Neutrophil (primary cell): ENCODE results near the gene MGME1.

ENCODE experiments used
- H3K27ac ChIP-seq: fragments of 200-600 bp; sonication (generic); 2 replicates; pipeline ENCODE4 v1.5.1; 2016; ENCODE audit warnings: mild to moderate bottlenecking, moderate library complexity
- H3K27me3 ChIP-seq: fragments of 200-600 bp; sonication (generic); 2 replicates; pipeline ENCODE4 v1.6.0; 2016; ENCODE audit warnings: mild to moderate bottlenecking
- H3K36me3 ChIP-seq: fragments of 200-600 bp; sonication (generic); 2 replicates; pipeline ENCODE4 v1.5.1; 2017
- H3K4me1 ChIP-seq, 2 experiments: fragments of 200-600 bp in 1 of 2; sonication (generic) in 1 of 2; 1 replicate in 1 of 2; 2 replicates in 1 of 2; pipeline versions ENCODE4 v1.5.1 to v1.6.1; 2013 to 2016; ENCODE audit warnings: low read depth in 1 of 2, low read length in 1 of 2, mild to moderate bottlenecking in 1 of 2, moderate library complexity in 1 of 2; ENCODE audit not compliant: control insufficient read depth in 1 of 2, insufficient read depth in 1 of 2
- H3K4me3 ChIP-seq, 2 experiments: fragments of 200-600 bp in 1 of 2; sonication (generic) in 1 of 2; 1 replicate in 1 of 2; 2 replicates in 1 of 2; pipeline ENCODE4 v1.5.1; 2013 to 2016; ENCODE audit warnings: low read depth in 1 of 2, low read length in 1 of 2, mild to moderate bottlenecking in 1 of 2, moderate library complexity in 1 of 2
- H3K9me3 ChIP-seq: fragments of 200-600 bp; sonication (generic); 2 replicates; pipeline ENCODE4 v1.5.1; 2016
- CTCF ChIP-seq: fragments of 200-600 bp; sonication (generic); IDR thresholded peaks from 2 replicates; pipeline ENCODE4 v1.5.1; 2016; ENCODE audit warnings: antibody characterized with exemption

Gene MGME1

GRCh38 chr20:17933711-17934110 lies 35.1 kb upstream of the MGME1 start:
- H3K27ac ChIP-seq, result no peak overlapping the region
- no peaks in the 10 kb centered on the region for H3K9me3 ChIP-seq
- no peak overlapping the region for H3K4me3 ChIP-seq
- no peaks in the 10 kb centered on the region for H3K4me1 ChIP-seq
- no peaks in the 10 kb centered on the region for H3K36me3 ChIP-seq
- H3K27me3 ChIP-seq, result no peaks in the 10 kb centered on the region
- no peak for TF ChIP-seq CTCF

- peaks cover 0 to 5% of the 10 kb centered on the region in 2 experiments for H3K4me1 ChIP-seq
- H3K27me3 ChIP-seq, result no peaks in the 10 kb centered on the region
- H3K9me3 ChIP-seq, result no peaks in the 10 kb centered on the region
- TF ChIP-seq CTCF, result no peak
- no peak overlapping the region for H3K27ac ChIP-seq
- no peaks in the 10 kb centered on the region for H3K36me3 ChIP-seq
- no peak overlapping the region for H3K4me3 ChIP-seq
These were observed 34.5 kb upstream of the MGME1 start for GRCh38 chr20:17934141-17934862.

- H3K9me3 ChIP-seq, result no peaks in the 10 kb centered on the region
- H3K36me3 ChIP-seq, result peaks cover 1% of the 10 kb centered on the region
- no peaks in the 10 kb centered on the region for H3K27me3 ChIP-seq
- TF ChIP-seq CTCF, result no peak
- H3K27ac ChIP-seq, result no peak overlapping the region
- H3K4me3 ChIP-seq, result no peak overlapping the region
- peaks cover 0 to 5% of the 10 kb centered on the region in 2 experiments for H3K4me1 ChIP-seq
These were observed 33.6 kb upstream of the MGME1 start for GRCh38 chr20:17935186-17935585.

GRCh38 chr20:17935761-17936160 lies 33.1 kb upstream of the MGME1 start:
- H3K4me1 ChIP-seq, result peaks cover 0 to 5% of the 10 kb centered on the region in 2 experiments
- no peaks in the 10 kb centered on the region for H3K9me3 ChIP-seq
- H3K4me3 ChIP-seq, result no peak overlapping the region
- TF ChIP-seq CTCF, result no peak
- no peaks in the 10 kb centered on the region for H3K27me3 ChIP-seq
- no peak overlapping the region for H3K27ac ChIP-seq
- peaks cover 7% of the 10 kb centered on the region for H3K36me3 ChIP-seq

- Histone ChIP-seq H3K27me3 (no peaks in the 10 kb centered on the region), H3K4me3 (no peak overlapping the region), H3K4me1 (peaks cover 0 to 5% of the 10 kb centered on the region in 2 experiments), H3K9me3 (no peaks in the 10 kb centered on the region), H3K36me3 (peaks cover 12% of the 10 kb centered on the region), H3K27ac (no peak overlapping the region)
- no peak for TF ChIP-seq CTCF
These were observed 32.5 kb upstream of the MGME1 start for GRCh38 chr20:17936286-17936760.
